Keratinocyte (primary cell): ENCODE data around the gene ARRDC4. TPM values are rescaled to one million over a fixed set of nuclear protein-coding genes. Genes with fewer than 3 reads are reported as not detected.

Source experiments
- DNase-seq: peaks from one replicate; pipeline ENCODE4 v3.0.0-alpha.2; 2011; ENCODE audit warnings: low read depth, missing footprints, low spot score
- FAIRE-seq: peaks from 2 replicates; lab custom pipeline; 2011; peaks lifted over from hg19 to GRCh38; lab: Jason Lieb, UNC
- H2AFZ ChIP-seq: 2 replicates; pipeline ENCODE4 v1.6.0; 2012; ENCODE audit warnings: low read length, control low read depth, inconsistent platforms; ENCODE audit not compliant: control insufficient read depth
- H3K27ac ChIP-seq: 2 replicates; pipeline ENCODE4 v1.5.1; 2011; ENCODE audit warnings: low read length; ENCODE audit not compliant: control insufficient read depth, insufficient read depth
- H3K27me3 ChIP-seq: 3 replicates; pipeline ENCODE4 v1.6.0; 2011; ENCODE audit warnings: low read length; ENCODE audit not compliant: control insufficient read depth, insufficient read depth; ENCODE audit errors: extremely low read depth
- H3K36me3 ChIP-seq, 2 experiments: 2 replicates in 1 of 2; 3 replicates in 1 of 2; pipeline ENCODE4 v1.5.1; 2011; ENCODE audit warnings: low read length in 2 of 2, mild to moderate bottlenecking in 1 of 2; ENCODE audit not compliant: control insufficient read depth in 2 of 2, insufficient read depth in 2 of 2; ENCODE audit errors: extremely low read depth in 1 of 2
- H3K4me1 ChIP-seq: 3 replicates; pipeline ENCODE4 v1.5.1; 2011; ENCODE audit warnings: low read length; ENCODE audit not compliant: control insufficient read depth, insufficient read depth; ENCODE audit errors: extremely low read depth
- H3K4me2 ChIP-seq: 3 replicates; pipeline ENCODE4 v1.6.0; 2011; ENCODE audit warnings: low read depth, low read length; ENCODE audit not compliant: control insufficient read depth, insufficient read depth; ENCODE audit errors: extremely low read depth
- H3K4me3 ChIP-seq, 3 experiments: fragments of 200-600 bp in 1 of 3; sonication (generic) in 1 of 3; 2 replicates in 2 of 3; 3 replicates in 1 of 3; pipeline ENCODE4 v1.5.1; 2011 to 2016; ENCODE audit warnings: low read length in 3 of 3, mild to moderate bottlenecking in 3 of 3, control low read depth in 2 of 3, inconsistent platforms in 1 of 3, low read depth in 1 of 3, mixed read lengths in 1 of 3, mixed run types in 1 of 3, moderate library complexity in 1 of 3; ENCODE audit not compliant: control insufficient read depth in 2 of 3, insufficient read depth in 2 of 3; ENCODE audit errors: extremely low read depth in 1 of 3
- H3K79me2 ChIP-seq: 2 replicates; pipeline ENCODE4 v1.6.0; 2012; ENCODE audit warnings: low read length; ENCODE audit not compliant: control insufficient read depth, insufficient read depth
- H3K9ac ChIP-seq: 3 replicates; pipeline ENCODE4 v1.6.0; 2011; ENCODE audit warnings: low read length; ENCODE audit not compliant: control insufficient read depth, insufficient read depth; ENCODE audit errors: extremely low read depth
- H3K9me1 ChIP-seq: 3 replicates; pipeline ENCODE4 v1.6.0; 2011; ENCODE audit warnings: low read length; ENCODE audit not compliant: control insufficient read depth, insufficient read depth; ENCODE audit errors: extremely low read depth
- H3K9me3 ChIP-seq: 2 replicates; pipeline ENCODE4 v1.5.1; 2012; ENCODE audit warnings: low read depth, low read length; ENCODE audit not compliant: control insufficient read depth
- H4K20me1 ChIP-seq: 3 replicates; pipeline ENCODE4 v1.6.0; 2011; ENCODE audit warnings: low read length; ENCODE audit not compliant: control insufficient read depth, insufficient read depth; ENCODE audit errors: extremely low read depth
- CTCF ChIP-seq, 3 experiments: IDR thresholded peaks in 1 of 3; conservative IDR thresholded peaks in 1 of 3; optimal IDR thresholded peaks in 1 of 3; 2 replicates in 2 of 3; 3 replicates in 1 of 3; pipeline versions ENCODE3 to v1.5.1; 2011; ENCODE audit warnings: low read length in 3 of 3, mild to moderate bottlenecking in 3 of 3, moderate library complexity in 2 of 3, control low read depth in 1 of 3, inconsistent platforms in 1 of 3; ENCODE audit not compliant: insufficient read depth in 2 of 3; ENCODE audit errors: extremely low read depth in 1 of 3
- EZH2 ChIP-seq: IDR thresholded peaks from one replicate; pipeline ENCODE4 v1.6.1; 2012; ENCODE audit warnings: inconsistent platforms, mild to moderate bottlenecking, low read length, moderate library complexity
- dilution Hi-C: fragments of 300-500 bp; cut with MboI; formaldehyde crosslinking; loops from one replicate; pipeline ENCODE4 v1.7.0; 2020; ENCODE audit warnings: low sequenced_read_pairs; ENCODE audit not compliant: extremely low pct_ligation_motif_present
- polyA plus RNA-seq, 5 experiments: library from polyadenylated mRNA; depleted of rRNA in 3 of 5; stranded (reverse) in 3 of 5; stranded (forward) in 1 of 5; unstranded in 1 of 5; fragments of >200 nt; gene quantifications; 1 replicate in 1 of 5; 2 replicates in 3 of 5; 3 replicates in 1 of 5; pipeline versions ENCODE4 v1.2.1 to v1.2.3, GENCODE V29; 2011 to 2012; ENCODE audit warnings: missing spikeins in 2 of 5, low read depth in 1 of 5, low replicate concordance in 1 of 5

Gene ARRDC4
- polyA plus RNA-seq, 1 donor (not counting 4 experiments of a cell fraction or from before 2014, with no cell fraction given), result 34.6 TPM

GRCh38 chr15:98009971-98010370 lies 49.5 kb downstream of the ARRDC4 start:
- Histone ChIP-seq H4K20me1 (no peaks in the 10 kb centered on the region), H3K9me1 (no peaks in the 10 kb centered on the region), H3K79me2 (no peaks in the 10 kb centered on the region), H3K4me2 (no peak overlapping the region), H3K36me3 (no peaks in the 10 kb centered on the region), H3K27me3 (no peaks in the 10 kb centered on the region), H3K9ac (no peak overlapping the region), H3K9me3 (no peaks in the 10 kb centered on the region), H3K27ac (no peak overlapping the region), H3K4me1 (peaks cover 5% of the 10 kb centered on the region), H3K4me3 (no peak overlapping the region), H2AFZ (no peak overlapping the region)
- no peak for FAIRE-seq
- TF ChIP-seq EZH2 (no peak), CTCF (optimal IDR thresholded peaks at IDR 0.05 in 1 of 3, IDR thresholded peaks at IDR 0.05 in 1 of 3, conservative IDR thresholded peaks at IDR 0.05 in 1 of 3; ENCODE audit: extremely low read depth in 1 of 3, insufficient read depth in 2 of 3, low read length in 3 of 3) (no peak)
- dilution Hi-C loops, result no loop called here
- no peak for DNase-seq

GRCh38 chr15:98012354-98012753 lies 51.9 kb downstream of the ARRDC4 start:
- Histone ChIP-seq H3K27me3 (no peaks in the 10 kb centered on the region), H3K4me3 (no peak overlapping the region), H3K36me3 (no peaks in the 10 kb centered on the region), H3K27ac (no peak overlapping the region), H3K79me2 (no peaks in the 10 kb centered on the region), H3K4me1 (peaks cover 5% of the 10 kb centered on the region), H3K9ac (no peak overlapping the region), H3K9me1 (no peaks in the 10 kb centered on the region), H3K9me3 (no peaks in the 10 kb centered on the region), H2AFZ (no peak overlapping the region), H3K4me2 (peak overlapping the region; percentile 13), H4K20me1 (no peaks in the 10 kb centered on the region)
- FAIRE-seq (no peak), DNase-seq (no peak)
- TF ChIP-seq CTCF (optimal IDR thresholded peaks at IDR 0.05 in 1 of 3, IDR thresholded peaks at IDR 0.05 in 1 of 3, conservative IDR thresholded peaks at IDR 0.05 in 1 of 3; ENCODE audit: extremely low read depth in 1 of 3, insufficient read depth in 2 of 3, low read length in 3 of 3) (no peak), EZH2 (no peak)
- dilution Hi-C loops, result no loop called here
